Gastroesophageal sphincter (tissue), 4 donors: ENCODE results near the gene STAP2. TPM values are rescaled to one million over a fixed set of nuclear protein-coding genes. Genes with fewer than 3 reads are reported as not detected.
A peak's percentile ranks its signal among the peaks of the same experiment; 100 is the strongest.

Experiments used
- ATAC-seq: fragments of 150-250 bp; one replicate; pipeline ENCODE4 v1.9.1; 2016; ENCODE audit warnings: mild to moderate bottlenecking, moderate library complexity
- H3K27ac ChIP-seq, 4 donors: fragments of 200-600 bp; sonication (generic) in 3 of 4; 1 replicate in 3 of 4; 2 replicates in 1 of 4; pipeline ENCODE4 v1.5.1; 2016 to 2019
- H3K27me3 ChIP-seq: fragments of 200-600 bp; sonication (generic); one replicate; pipeline ENCODE4 v1.5.1; 2019
- H3K36me3 ChIP-seq, 2 donors: fragments of 200-600 bp; sonication (generic); one replicate each; pipeline ENCODE4 v1.5.1; 2019; ENCODE audit warnings: control low read depth in 1 of 2
- H3K4me1 ChIP-seq, 3 donors: fragments of 200-600 bp; sonication (generic); 1 replicate in 2 of 3; 2 replicates in 1 of 3; pipeline ENCODE4 v1.5.1; 2016 to 2019; ENCODE audit warnings: control low read depth in 2 of 3
- H3K4me3 ChIP-seq, 2 donors: fragments of 200-600 bp; sonication (generic); one replicate each; pipeline ENCODE4 v1.5.1; 2019; ENCODE audit warnings: mild to moderate bottlenecking in 1 of 2, moderate library complexity in 1 of 2
- H3K9me3 ChIP-seq, 3 donors: fragments of 200-600 bp; sonication (generic); one replicate each; pipeline ENCODE4 v1.5.1; 2017 to 2019; ENCODE audit warnings: control low read depth in 2 of 3
- EP300 ChIP-seq: sonication (generic); formaldehyde crosslinking; IDR thresholded peaks from one replicate; pipeline ENCODE4 v1.6.1; 2017; ENCODE audit warnings: antibody characterized with exemption, mild to moderate bottlenecking
- POLR2A ChIP-seq, 2 donors: fragments of 450-650 bp; IDR thresholded peaks; one replicate each; pipeline ENCODE4 v1.6.1; 2017; ENCODE audit warnings: antibody characterized with exemption in 2 of 2, mild to moderate bottlenecking in 2 of 2, moderate library complexity in 1 of 2
- POLR2AphosphoS5 ChIP-seq: sonication (generic); formaldehyde crosslinking; IDR thresholded peaks from one replicate; pipeline ENCODE4 v1.6.1; 2017; ENCODE audit warnings: antibody characterized with exemption
- WGBS, 2 donors: methylation state at CpG; one replicate each; pipeline ENCODE4 v1.1.5; 2018; ENCODE audit warnings: low coverage in 1 of 2; 5-methylcytosine and 5-hydroxymethylcytosine counted together
- total RNA-seq, 4 donors: library from RNA; depleted of rRNA; stranded (reverse); fragments of >200 nt; gene quantifications; one replicate each; pipeline ENCODE4 v1.1.0, GENCODE V29; 2016
- TF ChIP-seq, protein P1 (sequence below), 4 experiments: fragments of 200-600 bp in 2 of 4; fragments of 450-650 bp in 2 of 4; sonication (generic) in 1 of 4; IDR thresholded peaks; one replicate each; pipeline ENCODE4 v1.5.1; 2017 to 2019; ENCODE audit warnings: antibody characterized with exemption in 4 of 4, mild to moderate bottlenecking in 2 of 4, moderate library complexity in 2 of 4

Gene STAP2
- total RNA-seq, 4 donors from 2014 or later = 1.4 to 5.6 (median 4.9) TPM; not detected in 1

DNA sequence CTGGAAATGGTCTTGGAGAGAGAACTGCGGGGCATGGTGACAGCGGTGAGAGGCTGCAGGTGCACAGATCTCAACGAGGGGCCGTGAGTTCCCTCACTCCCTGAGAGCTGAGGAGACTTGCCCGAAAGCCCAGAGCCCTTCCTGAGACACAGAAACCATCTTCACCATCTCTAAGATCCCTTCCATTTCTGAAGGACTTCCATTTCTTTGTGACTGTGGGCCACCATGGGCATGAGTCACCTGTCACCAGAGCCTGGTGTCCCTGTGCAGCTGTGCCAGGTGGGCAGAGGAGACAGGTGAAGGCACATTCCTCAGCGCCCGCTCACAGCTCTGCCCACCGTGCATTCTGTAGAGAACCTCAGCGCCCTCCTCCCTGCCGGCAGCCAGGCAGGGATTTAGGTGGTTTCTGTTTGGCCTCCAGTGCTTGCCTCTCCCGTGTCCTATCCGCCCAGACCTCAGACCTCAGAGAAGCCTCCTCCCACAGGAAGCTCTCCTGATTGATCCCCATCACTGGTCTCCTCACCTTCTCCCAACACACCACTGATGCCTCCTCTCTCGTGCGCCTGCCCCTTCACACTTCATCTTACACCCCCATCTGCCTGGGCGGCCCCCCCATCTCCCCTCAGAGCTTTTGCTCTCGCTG lies 37.5 kb upstream of the STAP2 start:
- Histone ChIP-seq H3K9me3 (no peaks in the 10 kb centered on the region), H3K27me3 (no peaks in the 10 kb centered on the region), H3K4me3 (no peak overlapping the region), H3K4me1 (peaks cover 10 to 100% (median 82%) of the 10 kb centered on the region in 3 donors), H3K36me3 (no peaks in the 10 kb centered on the region), H3K27ac (peak overlapping the region in 3 of 4 donors; percentile 87 to 91 (median 87))
- ATAC-seq = no peak
- TF ChIP-seq, protein P1, sequence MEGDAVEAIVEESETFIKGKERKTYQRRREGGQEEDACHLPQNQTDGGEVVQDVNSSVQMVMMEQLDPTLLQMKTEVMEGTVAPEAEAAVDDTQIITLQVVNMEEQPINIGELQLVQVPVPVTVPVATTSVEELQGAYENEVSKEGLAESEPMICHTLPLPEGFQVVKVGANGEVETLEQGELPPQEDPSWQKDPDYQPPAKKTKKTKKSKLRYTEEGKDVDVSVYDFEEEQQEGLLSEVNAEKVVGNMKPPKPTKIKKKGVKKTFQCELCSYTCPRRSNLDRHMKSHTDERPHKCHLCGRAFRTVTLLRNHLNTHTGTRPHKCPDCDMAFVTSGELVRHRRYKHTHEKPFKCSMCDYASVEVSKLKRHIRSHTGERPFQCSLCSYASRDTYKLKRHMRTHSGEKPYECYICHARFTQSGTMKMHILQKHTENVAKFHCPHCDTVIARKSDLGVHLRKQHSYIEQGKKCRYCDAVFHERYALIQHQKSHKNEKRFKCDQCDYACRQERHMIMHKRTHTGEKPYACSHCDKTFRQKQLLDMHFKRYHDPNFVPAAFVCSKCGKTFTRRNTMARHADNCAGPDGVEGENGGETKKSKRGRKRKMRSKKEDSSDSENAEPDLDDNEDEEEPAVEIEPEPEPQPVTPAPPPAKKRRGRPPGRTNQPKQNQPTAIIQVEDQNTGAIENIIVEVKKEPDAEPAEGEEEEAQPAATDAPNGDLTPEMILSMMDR (IDR thresholded peaks at IDR 0.05) = peak in 1 of 4 experiments; percentile 2
- TF ChIP-seq POLR2AphosphoS5 = no peak
- 39 to 71% methylated on average over 10 to 14 of the region's 16 CpGs for WGBS, 2 donors

DNA sequence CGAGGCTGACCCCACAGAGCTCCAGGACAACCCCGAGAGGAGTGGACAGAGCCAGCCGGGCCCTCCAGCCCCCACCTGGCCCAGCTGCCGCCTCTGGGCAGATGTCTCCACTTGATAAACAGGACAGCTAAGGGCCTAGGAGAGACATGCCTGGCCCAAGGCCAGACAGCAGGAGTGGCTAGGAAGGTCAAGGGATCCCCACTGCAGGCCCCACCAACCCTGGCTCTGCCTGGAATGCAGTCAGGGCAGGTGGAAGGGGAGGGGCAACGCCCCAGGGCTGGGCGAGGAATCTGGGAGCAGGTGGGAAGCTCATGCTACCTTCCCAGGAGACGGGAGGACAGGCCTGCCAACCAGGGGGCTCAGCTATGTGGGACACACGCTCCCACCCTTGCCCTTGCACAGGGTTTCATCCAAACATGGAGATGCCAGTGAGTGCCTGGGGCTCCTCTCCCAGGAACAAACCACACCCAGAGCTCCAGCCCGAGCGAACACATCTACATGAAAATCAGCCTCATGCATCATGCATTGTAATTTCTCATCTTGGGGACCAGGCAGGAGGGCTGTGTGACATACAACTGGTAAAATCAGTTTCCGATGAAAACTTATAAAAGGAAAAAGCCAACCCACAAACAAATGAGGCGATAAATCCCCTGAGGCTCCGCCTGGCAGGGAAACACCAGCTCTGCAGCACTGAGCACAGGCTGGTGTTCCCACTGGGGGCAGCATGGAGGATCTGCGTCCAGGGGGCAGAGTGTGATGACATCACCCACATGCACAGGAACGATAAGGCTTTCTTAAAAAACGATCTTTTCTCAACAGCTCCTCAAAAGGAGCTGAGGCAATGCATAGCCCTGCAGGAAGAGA lies 36.8 kb upstream of the STAP2 start:
- H3K4me3 ChIP-seq = peak overlapping the region in 1 of 2 donors; percentile 8
- H3K36me3 ChIP-seq = no peaks in the 10 kb centered on the region
- no peaks in the 10 kb centered on the region for H3K9me3 ChIP-seq
- H3K4me1 ChIP-seq = peaks cover 10 to 100% (median 85%) of the 10 kb centered on the region in 3 donors
- 12 to 36% methylated on average over 5 to 6 of the region's 16 CpGs for WGBS, 2 donors
- no peak for ATAC-seq
- no peaks in the 10 kb centered on the region for H3K27me3 ChIP-seq
- peak overlapping the region; percentile 35 to 91 (median 87) for H3K27ac ChIP-seq
- no peak for TF ChIP-seq POLR2AphosphoS5
- TF ChIP-seq, protein P1 (IDR thresholded peaks at IDR 0.05) = peak in 3 of 4 experiments; percentile 38 to 48 (median 39)

DNA sequence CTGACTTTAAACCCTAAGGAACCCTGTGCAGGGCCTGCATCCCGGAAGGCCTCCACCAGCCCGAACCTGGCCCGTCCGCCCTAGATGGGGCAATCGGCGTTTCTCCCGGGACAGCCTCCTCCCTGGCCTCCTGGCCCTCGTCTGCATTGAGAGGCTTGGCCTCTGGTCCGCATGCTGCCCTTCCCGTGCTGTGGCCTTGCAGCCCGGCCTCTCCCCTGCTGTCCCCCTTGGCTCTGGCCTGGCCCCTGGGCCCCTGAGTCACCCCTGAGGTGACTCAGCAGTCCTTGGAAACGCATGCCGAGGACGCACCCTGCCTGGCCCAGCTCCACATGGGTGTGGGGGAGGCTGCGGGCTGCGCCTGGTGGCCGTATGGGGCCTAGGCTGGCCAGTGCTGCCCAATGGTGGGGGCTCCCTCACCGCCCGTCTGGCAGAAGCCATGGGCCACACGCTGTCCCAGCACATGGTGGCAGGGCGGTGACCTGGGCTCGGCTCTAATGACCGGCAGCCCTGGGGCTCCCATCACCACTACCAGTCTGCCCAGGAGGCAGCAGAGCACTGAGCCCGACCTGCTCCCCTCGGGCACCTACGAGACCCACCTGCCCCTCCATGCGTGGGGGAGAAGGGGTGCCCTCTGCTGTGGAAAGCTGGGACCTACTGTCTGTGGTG lies 36.0 kb upstream of the STAP2 start:
- Histone ChIP-seq H3K27me3 (no peaks in the 10 kb centered on the region), H3K4me3 (peak overlapping the region in 1 of 2 donors; percentile 8), H3K4me1 (peaks cover 10 to 100% (median 85%) of the 10 kb centered on the region in 3 donors), H3K27ac (peak overlapping the region; percentile 35 to 91 (median 87)), H3K9me3 (no peaks in the 10 kb centered on the region), H3K36me3 (no peaks in the 10 kb centered on the region)
- peak; percentile 89 for ATAC-seq
- TF ChIP-seq, protein P1 (IDR thresholded peaks at IDR 0.05) = peak in 1 of 4 experiments; percentile 28
- no peak for TF ChIP-seq POLR2A (IDR thresholded peaks at IDR 0.05)
- peak; percentile 83 for TF ChIP-seq POLR2AphosphoS5
- no peak for TF ChIP-seq EP300
- 40% methylated on average over 1 of the region's 27 CpGs; no CpG with 5 or more reads in 1 of the 2 donors for WGBS, 2 donors

DNA sequence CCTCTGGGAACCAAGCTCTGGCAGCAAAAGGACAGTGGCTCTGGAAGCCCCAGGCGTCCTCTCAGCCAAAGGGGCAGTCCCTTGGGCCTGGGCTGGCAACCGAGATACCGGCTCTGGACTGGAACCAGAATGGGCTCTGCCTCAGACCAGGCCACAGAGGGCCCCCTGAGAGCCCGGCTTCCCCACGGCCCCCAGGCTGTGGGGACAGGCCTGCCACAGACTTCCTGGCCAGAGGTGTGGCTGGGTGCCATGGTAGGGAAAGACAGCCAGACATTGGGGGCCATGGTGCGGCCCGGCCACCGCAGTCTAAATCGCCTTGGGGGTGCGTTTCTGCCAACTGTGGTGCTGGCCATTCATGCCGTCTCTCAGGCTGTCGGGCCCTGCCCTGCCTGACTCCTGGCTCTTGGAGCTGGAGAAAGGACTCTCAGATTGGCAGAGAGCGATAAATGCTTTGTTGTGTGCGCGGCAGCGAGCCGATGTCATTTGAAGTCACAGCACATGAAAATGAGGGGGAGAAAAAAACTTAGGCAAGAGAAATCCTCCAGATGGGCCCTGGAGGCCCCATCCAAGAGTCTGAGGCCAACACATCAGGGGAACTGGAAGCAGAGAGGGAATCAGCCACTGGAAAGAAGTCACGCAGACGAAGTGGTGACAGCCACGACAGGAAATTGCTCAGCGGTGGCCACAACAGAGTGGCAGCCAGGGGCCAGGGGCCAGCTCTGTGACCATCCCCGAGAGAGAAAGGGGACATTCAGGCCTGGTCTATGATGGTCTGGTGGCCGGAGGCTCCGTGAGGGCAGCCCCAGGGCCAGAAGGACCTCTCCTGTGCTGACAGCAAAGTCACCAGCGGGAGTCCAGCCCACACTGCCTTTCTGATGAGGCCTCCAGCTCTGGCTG lies 35.2 kb upstream of the STAP2 start:
- H3K9me3 ChIP-seq = no peaks in the 10 kb centered on the region
- WGBS, 2 donors = no CpG with 5 or more reads among the region's 25 CpGs
- no peaks in the 10 kb centered on the region for H3K27me3 ChIP-seq
- peak overlapping the region in 1 of 2 donors; percentile 12 for H3K4me3 ChIP-seq
- TF ChIP-seq POLR2AphosphoS5 = no peak
- TF ChIP-seq EP300 = no peak
- TF ChIP-seq, protein P1 (IDR thresholded peaks at IDR 0.05) = no peak
- TF ChIP-seq POLR2A (IDR thresholded peaks at IDR 0.05) = no peak
- H3K27ac ChIP-seq = peak overlapping the region; percentile 35 to 91 (median 87)
- H3K36me3 ChIP-seq = no peaks in the 10 kb centered on the region
- peaks cover 10 to 100% (median 85%) of the 10 kb centered on the region in 3 donors for H3K4me1 ChIP-seq
- ATAC-seq = peak; percentile 28
